ENCODE results near the gene NEUROG3.

The NEUROG3 gene, protein sequence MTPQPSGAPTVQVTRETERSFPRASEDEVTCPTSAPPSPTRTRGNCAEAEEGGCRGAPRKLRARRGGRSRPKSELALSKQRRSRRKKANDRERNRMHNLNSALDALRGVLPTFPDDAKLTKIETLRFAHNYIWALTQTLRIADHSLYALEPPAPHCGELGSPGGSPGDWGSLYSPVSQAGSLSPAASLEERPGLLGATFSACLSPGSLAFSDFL

DNA sequence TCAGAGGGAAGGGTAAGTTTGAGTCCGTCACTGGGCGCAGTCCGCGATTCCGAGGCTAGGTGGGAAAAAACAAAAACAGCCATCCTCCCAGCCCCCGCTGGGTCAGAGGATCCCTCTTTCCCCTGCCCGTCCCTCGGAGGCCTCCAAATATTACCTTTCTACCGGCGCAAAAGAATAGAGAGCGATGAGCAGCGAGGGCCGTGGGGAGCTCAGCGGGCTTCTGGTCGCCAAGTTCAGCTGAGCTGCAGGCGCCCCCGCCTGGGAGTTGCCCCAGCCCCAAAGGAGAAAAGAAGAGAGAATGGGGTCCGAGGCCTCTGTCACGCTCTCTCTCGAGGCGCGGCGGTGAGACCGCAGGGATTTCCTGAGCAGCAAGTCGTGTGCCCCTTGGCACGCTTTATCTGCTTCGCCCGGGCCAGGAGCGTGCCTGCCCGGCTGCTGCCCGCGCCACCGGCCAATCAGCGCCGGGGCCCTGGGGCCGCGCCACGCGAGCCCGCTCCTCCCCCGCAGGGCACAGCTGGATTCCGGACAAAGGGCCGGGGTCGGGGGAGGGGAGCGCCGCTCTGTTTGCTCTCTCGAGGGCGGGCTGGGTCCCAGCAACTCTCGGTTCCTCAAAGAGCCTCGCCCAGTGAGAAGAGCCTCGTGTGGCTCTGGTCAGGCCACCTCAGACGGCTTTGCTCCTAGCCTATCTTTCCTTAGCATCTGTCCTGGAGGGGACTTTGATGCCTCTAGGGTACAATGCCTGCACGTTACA lies at the start of gene NEUROG3:
TSS of gene NEUROG3 (minus strand) at position 367 of the 751 bp plus-strand sequence. CDS start 379 bp downstream, outside the sequence.
- Histone ChIP-seq H3K4me3 (ENCODE audit: low read length) (peak within 1 kb of the TSS; percentile 59), H3K27me3 (ENCODE audit: insufficient read depth, low read length) (peaks cover 100% of the 10 kb centered on the region), H3K4me1 (ENCODE audit: insufficient read depth, low read length) (peaks cover 48% of the 10 kb centered on the region), H3K9ac (ENCODE audit: low read depth, low read length) (no peak within 1 kb of the TSS), H3K27ac (ENCODE audit: low read length) (no peak within 1 kb of the TSS), H3K36me3 (ENCODE audit: insufficient read depth, low read depth, low read length) (no peaks in the 10 kb centered on the region), H3K9me3 (ENCODE audit: insufficient read depth, low read depth, low read length) (no peaks in the 10 kb centered on the region; the same call in 1 of the 2 replicates)

DNA sequence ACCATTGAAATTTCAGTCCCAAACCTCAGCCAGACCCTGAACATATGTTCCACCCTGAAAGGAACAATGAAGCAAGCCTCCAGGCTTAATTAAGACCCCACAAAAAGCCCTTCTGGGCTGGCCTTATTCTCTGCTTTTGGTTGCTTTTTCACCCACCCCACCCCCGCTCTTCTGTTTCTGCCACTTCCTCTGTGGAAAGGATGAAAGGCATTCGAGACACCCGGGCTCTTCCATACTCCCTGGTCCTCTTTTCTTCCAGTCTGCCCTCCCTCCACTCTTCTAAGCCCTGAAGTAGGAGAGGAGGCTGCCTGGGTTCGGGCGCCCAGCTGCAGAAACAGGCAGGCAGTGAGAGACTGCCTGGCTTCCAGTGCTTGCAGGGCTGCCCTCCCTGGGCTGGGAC lies 47.4 kb upstream of the NEUROG3 start:
- peaks cover 10% of the 10 kb centered on the region for H3K9me3 ChIP-seq (ENCODE audit: insufficient read depth, low read depth, low read length)
- H3K27me3 ChIP-seq (ENCODE audit: insufficient read depth, low read length) = 0 out of 2 replicates have a peak, but pooled peaks cover 6% of the 10 kb centered on the region
- no peak overlapping the region for H3K9ac ChIP-seq (ENCODE audit: low read depth, low read length)
- H3K27ac ChIP-seq (ENCODE audit: low read length) = no peak overlapping the region
- H3K4me1 ChIP-seq (ENCODE audit: insufficient read depth, low read length) = no peaks in the 10 kb centered on the region
- H3K4me3 ChIP-seq (ENCODE audit: low read length) = no peak overlapping the region
- H3K36me3 ChIP-seq (ENCODE audit: insufficient read depth, low read depth, low read length) = no peaks in the 10 kb centered on the region

GRCh38 chr10:69619626-69620025 lies 46.4 kb upstream of the NEUROG3 start:
- Histone ChIP-seq H3K27me3 (ENCODE audit: insufficient read depth, low read length) (0 out of 2 replicates have a peak, but pooled peaks cover 6% of the 10 kb centered on the region), H3K4me1 (ENCODE audit: insufficient read depth, low read length) (no peaks in the 10 kb centered on the region), H3K36me3 (ENCODE audit: insufficient read depth, low read depth, low read length) (no peaks in the 10 kb centered on the region), H3K9me3 (ENCODE audit: insufficient read depth, low read depth, low read length) (peaks cover 10% of the 10 kb centered on the region), H3K4me3 (ENCODE audit: low read length) (no peak overlapping the region), H3K27ac (ENCODE audit: low read length) (no peak overlapping the region), H3K9ac (ENCODE audit: low read depth, low read length) (no peak overlapping the region)

GRCh38 chr10:69618746-69619145 lies 45.5 kb upstream of the NEUROG3 start:
- Histone ChIP-seq H3K4me3 (ENCODE audit: low read length) (no peak overlapping the region), H3K9ac (ENCODE audit: low read depth, low read length) (no peak overlapping the region), H3K27ac (ENCODE audit: low read length) (no peak overlapping the region), H3K4me1 (ENCODE audit: insufficient read depth, low read length) (no peaks in the 10 kb centered on the region), H3K9me3 (ENCODE audit: insufficient read depth, low read depth, low read length) (peaks cover 9% of the 10 kb centered on the region), H3K36me3 (ENCODE audit: insufficient read depth, low read depth, low read length) (no peaks in the 10 kb centered on the region), H3K27me3 (ENCODE audit: insufficient read depth, low read length) (0 out of 2 replicates have a peak, but pooled peaks cover 6% of the 10 kb centered on the region)

DNA sequence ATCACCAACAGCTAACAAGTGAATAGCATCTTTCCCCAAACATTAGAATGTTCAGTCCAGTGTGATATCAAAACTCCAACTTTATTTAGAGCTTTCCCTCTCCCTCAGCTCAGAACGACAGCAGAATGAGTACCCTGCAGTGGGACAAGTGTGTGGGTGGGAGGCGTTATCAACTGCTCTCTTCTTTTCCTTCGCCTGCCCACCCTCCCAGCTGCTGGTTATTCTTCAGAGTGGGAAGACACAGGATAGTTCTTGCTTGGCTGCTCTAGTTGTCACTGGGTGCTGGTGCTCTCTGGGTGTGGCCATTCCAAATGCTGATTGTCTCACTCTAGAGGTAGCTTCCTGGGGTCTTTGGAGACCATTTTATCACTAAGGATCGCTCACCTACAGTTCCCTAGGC lies 43.1 kb upstream of the NEUROG3 start:
- H3K9ac ChIP-seq (ENCODE audit: low read depth, low read length) = no peak overlapping the region
- no peak overlapping the region for H3K4me3 ChIP-seq (ENCODE audit: low read length)
- no peak overlapping the region for H3K27ac ChIP-seq (ENCODE audit: low read length)
- H3K36me3 ChIP-seq (ENCODE audit: insufficient read depth, low read depth, low read length) = no peaks in the 10 kb centered on the region
- no peaks in the 10 kb centered on the region for H3K4me1 ChIP-seq (ENCODE audit: insufficient read depth, low read length)
- peaks cover 6% of the 10 kb centered on the region; the same call in 1 of the 2 replicates for H3K27me3 ChIP-seq (ENCODE audit: insufficient read depth, low read length)
- peaks cover 7% of the 10 kb centered on the region for H3K9me3 ChIP-seq (ENCODE audit: insufficient read depth, low read depth, low read length)

DNA sequence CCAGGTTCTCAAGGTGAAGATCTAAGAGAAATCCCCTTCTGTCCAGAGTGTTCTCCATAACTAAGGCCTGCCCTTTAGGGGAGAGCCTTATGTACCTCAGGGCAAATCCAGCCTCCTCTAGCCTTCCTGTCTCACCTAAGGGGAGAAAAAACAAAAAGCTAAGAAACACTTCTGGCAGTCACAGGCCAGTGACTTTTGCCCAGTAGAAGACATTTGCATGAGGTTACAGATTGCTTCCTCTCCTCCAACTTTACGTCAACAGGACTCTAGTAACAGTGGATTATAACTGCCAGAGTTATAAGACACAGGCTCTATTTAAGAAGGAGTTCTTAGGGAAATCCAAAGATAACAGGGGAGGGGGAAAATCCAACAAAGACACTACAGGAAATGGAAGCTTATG lies 40.9 kb upstream of the NEUROG3 start:
- H3K4me1 ChIP-seq (ENCODE audit: insufficient read depth, low read length) = no peaks in the 10 kb centered on the region
- no peaks in the 10 kb centered on the region for H3K36me3 ChIP-seq (ENCODE audit: insufficient read depth, low read depth, low read length)
- peaks cover 7% of the 10 kb centered on the region for H3K9me3 ChIP-seq (ENCODE audit: insufficient read depth, low read depth, low read length)
- no peak overlapping the region for H3K4me3 ChIP-seq (ENCODE audit: low read length)
- no peaks in the 10 kb centered on the region; the same call in 1 of the 2 replicates for H3K27me3 ChIP-seq (ENCODE audit: insufficient read depth, low read length)
- no peak overlapping the region for H3K27ac ChIP-seq (ENCODE audit: low read length)
- no peak overlapping the region for H3K9ac ChIP-seq (ENCODE audit: low read depth, low read length)

DNA sequence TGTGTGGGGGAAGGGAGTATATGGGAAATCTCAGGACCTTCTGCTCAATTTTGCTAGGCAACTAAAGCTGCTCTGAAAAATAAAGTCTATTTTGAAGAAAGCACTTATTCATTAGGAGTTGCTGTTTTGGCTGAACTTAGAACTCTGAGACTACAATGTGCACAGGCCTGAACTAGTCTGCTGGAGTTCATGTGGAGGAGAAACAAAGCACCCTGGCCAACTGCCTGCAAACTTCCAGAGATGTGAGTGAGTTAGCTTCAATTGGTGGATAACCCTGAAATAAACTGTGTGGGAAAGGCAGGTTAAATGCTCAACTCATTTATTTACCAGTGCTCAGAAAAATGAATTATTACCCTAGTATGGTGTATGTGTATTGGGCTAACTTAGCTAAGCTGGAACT lies 39.5 kb upstream of the NEUROG3 start:
- no peaks in the 10 kb centered on the region for H3K4me1 ChIP-seq (ENCODE audit: insufficient read depth, low read length)
- peaks cover 7% of the 10 kb centered on the region for H3K9me3 ChIP-seq (ENCODE audit: insufficient read depth, low read depth, low read length)
- no peaks in the 10 kb centered on the region for H3K36me3 ChIP-seq (ENCODE audit: insufficient read depth, low read depth, low read length)
- H3K27ac ChIP-seq (ENCODE audit: low read length) = no peak overlapping the region
- H3K9ac ChIP-seq (ENCODE audit: low read depth, low read length) = no peak overlapping the region
- H3K4me3 ChIP-seq (ENCODE audit: low read length) = no peak overlapping the region
- H3K27me3 ChIP-seq (ENCODE audit: insufficient read depth, low read length) = no peaks in the 10 kb centered on the region; the same call in 1 of the 2 replicates

DNA sequence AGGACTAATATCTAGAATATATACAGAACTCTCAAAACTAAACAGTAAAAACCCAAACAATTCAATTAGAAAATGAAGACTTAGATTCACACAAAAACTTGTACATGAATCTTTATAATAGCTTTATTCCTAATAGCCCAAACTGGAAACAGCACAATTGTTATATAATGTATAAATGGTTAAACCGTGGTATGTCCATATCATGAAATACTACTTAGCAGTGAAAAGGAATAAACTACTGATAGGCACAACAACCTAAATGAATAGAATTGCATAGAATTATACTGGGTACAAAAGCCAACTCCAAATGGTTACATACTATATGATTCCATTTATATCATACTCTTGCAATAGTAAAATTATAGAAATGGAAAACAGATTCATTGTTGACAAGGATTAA lies 35.9 kb upstream of the NEUROG3 start:
- Histone ChIP-seq H3K27ac (ENCODE audit: low read length) (no peak overlapping the region), H3K9ac (ENCODE audit: low read depth, low read length) (no peak overlapping the region), H3K36me3 (ENCODE audit: insufficient read depth, low read depth, low read length) (no peaks in the 10 kb centered on the region), H3K4me3 (ENCODE audit: low read length) (no peak overlapping the region), H3K4me1 (ENCODE audit: insufficient read depth, low read length) (no peaks in the 10 kb centered on the region), H3K27me3 (ENCODE audit: insufficient read depth, low read length) (no peaks in the 10 kb centered on the region; the same call in 1 of the 2 replicates), H3K9me3 (ENCODE audit: insufficient read depth, low read depth, low read length) (peaks cover 3% of the 10 kb centered on the region)

DNA sequence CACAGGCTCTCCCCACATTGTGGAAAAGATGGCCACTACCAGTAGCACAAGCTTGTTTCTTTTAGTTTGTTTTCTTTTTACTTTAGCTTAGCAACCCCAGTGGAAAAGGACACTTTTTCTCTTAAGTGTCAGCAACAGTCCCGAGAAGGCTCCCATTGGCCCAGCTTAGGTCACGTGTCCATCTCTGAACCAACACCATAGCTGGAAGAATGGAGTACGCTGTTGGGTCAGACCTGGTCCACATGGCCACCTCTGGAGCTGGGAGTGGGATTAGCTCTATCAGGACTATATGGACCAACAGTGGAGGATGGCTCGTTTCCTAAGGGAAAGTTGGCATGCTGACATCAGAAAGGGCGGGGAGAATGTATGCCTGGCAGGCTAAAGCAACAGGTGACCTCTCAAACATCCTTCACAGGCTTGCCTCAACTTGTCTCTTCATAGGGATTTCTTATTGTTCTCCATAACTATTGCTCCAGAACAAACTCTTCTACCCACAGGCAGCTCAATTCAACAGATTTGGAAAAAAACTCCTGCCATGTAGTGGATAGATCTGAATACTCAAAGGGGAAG lies 27.6 kb upstream of the NEUROG3 start:
- H3K27ac ChIP-seq (ENCODE audit: low read length) = no peak overlapping the region
- no peaks in the 10 kb centered on the region for H3K9me3 ChIP-seq (ENCODE audit: insufficient read depth, low read depth, low read length)
- no peak overlapping the region for H3K9ac ChIP-seq (ENCODE audit: low read depth, low read length)
- H3K4me1 ChIP-seq (ENCODE audit: insufficient read depth, low read length) = no peaks in the 10 kb centered on the region; the same call in 1 of the 2 replicates
- H3K27me3 ChIP-seq (ENCODE audit: insufficient read depth, low read length) = peaks cover 4% of the 10 kb centered on the region; the same call in 1 of the 2 replicates
- no peaks in the 10 kb centered on the region for H3K36me3 ChIP-seq (ENCODE audit: insufficient read depth, low read depth, low read length)
- no peak overlapping the region for H3K4me3 ChIP-seq (ENCODE audit: low read length)

GRCh38 chr10:69588358-69588757 lies 15.1 kb upstream of the NEUROG3 start:
- Histone ChIP-seq H3K36me3 (ENCODE audit: insufficient read depth, low read depth, low read length) (no peaks in the 10 kb centered on the region), H3K27me3 (ENCODE audit: insufficient read depth, low read length) (peaks cover 39% of the 10 kb centered on the region), H3K27ac (ENCODE audit: low read length) (no peak overlapping the region), H3K4me1 (ENCODE audit: insufficient read depth, low read length) (no peaks in the 10 kb centered on the region), H3K4me3 (ENCODE audit: low read length) (no peak overlapping the region), H3K9ac (ENCODE audit: low read depth, low read length) (no peak overlapping the region), H3K9me3 (ENCODE audit: insufficient read depth, low read depth, low read length) (no peaks in the 10 kb centered on the region)

DNA sequence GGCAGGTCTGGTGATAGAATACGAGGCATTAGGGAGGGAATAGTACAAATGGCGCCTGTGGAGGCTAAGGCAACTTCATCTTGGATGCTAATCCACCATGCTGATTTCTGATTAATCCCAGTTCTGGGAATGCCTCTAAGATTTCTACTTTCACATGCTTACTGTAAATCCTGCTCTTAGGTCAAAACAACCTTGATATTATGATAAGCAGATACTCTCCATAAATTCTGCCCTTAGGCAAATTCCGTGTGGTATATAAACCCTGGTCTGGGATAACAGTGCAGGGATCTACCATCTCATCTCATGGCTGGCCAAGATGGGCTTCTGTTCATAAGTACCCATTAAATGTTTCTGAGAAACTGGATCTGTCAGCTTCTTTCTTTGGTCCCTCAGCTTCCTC lies 11.4 kb upstream of the NEUROG3 start:
- H3K4me3 ChIP-seq (ENCODE audit: low read length) = no peak overlapping the region

More for the DNA sequence above, 11.4 kb upstream of the NEUROG3 start:
- Histone ChIP-seq H3K9ac (ENCODE audit: low read depth, low read length) (no peak overlapping the region), H3K27me3 (ENCODE audit: insufficient read depth, low read length) (peaks cover 77% of the 10 kb centered on the region), H3K4me1 (ENCODE audit: insufficient read depth, low read length) (no peaks in the 10 kb centered on the region), H3K27ac (ENCODE audit: low read length) (no peak overlapping the region), H3K36me3 (ENCODE audit: insufficient read depth, low read depth, low read length) (no peaks in the 10 kb centered on the region), H3K9me3 (ENCODE audit: insufficient read depth, low read depth, low read length) (no peaks in the 10 kb centered on the region)

Measured in iPS-20b (cell line).